GM19023 (cell line): ENCODE results near the gene LRBA.

Experiments
- ATAC-seq: cut with Tn5 transposase; IDR thresholded peaks from one replicate; pipeline ENCODE4 v1.9.1; 2021; ENCODE audit warnings: mild to moderate bottlenecking, moderate library complexity; ENCODE audit not compliant: unreplicated experiment

Gene LRBA

GRCh38 chr4:150890246-150890645, 124.8 kb downstream of the LRBA start:
- no peak for ATAC-seq

- no peak for ATAC-seq
Measured at GRCh38 chr4:150889306-150889705, 125.8 kb downstream of the LRBA start.

GRCh38 chr4:150888625-150889024, 126.5 kb downstream of the LRBA start:
- ATAC-seq = no peak

GRCh38 chr4:150888217-150888616, 126.9 kb downstream of the LRBA start:
- no peak for ATAC-seq

GRCh38 chr4:150886597-150886996, 128.5 kb downstream of the LRBA start:
- ATAC-seq = no peak

- ATAC-seq = no peak
Measured at GRCh38 chr4:150884625-150885024, 130.5 kb downstream of the LRBA start.

- ATAC-seq = no peak
Measured at GRCh38 chr4:150875367-150875766, 139.7 kb downstream of the LRBA start.

GRCh38 chr4:150874338-150875226, 140.5 kb downstream of the LRBA start:
- no peak for ATAC-seq

GRCh38 chr4:150867148-150867547, 147.9 kb downstream of the LRBA start:
- peak; percentile 82 for ATAC-seq

GRCh38 chr4:150863456-150863855, 151.6 kb downstream of the LRBA start:
- ATAC-seq = no peak

GRCh38 chr4:150862829-150863228, 152.3 kb downstream of the LRBA start:
- no peak for ATAC-seq

- no peak for ATAC-seq
Measured at GRCh38 chr4:150859453-150859852, 155.6 kb downstream of the LRBA start.

GRCh38 chr4:150855981-150856510, 159.0 kb downstream of the LRBA start:
- peak; percentile 58 for ATAC-seq

- no peak for ATAC-seq
Measured at GRCh38 chr4:150854600-150854999, 160.5 kb downstream of the LRBA start.

- no peak for ATAC-seq
Measured at GRCh38 chr4:150853882-150854281, 161.2 kb downstream of the LRBA start.

- ATAC-seq = no peak
Measured at GRCh38 chr4:150852216-150852615, 162.9 kb downstream of the LRBA start.

- ATAC-seq = no peak
Measured at GRCh38 chr4:150849016-150849415, 166.1 kb downstream of the LRBA start.

- ATAC-seq = peak; percentile 90
Measured at GRCh38 chr4:150828159-150828558, 186.9 kb downstream of the LRBA start.

- ATAC-seq = no peak
Measured at GRCh38 chr4:150827226-150827625, 187.9 kb downstream of the LRBA start.

GRCh38 chr4:150826306-150826705, 188.8 kb downstream of the LRBA start:
- ATAC-seq = no peak

GRCh38 chr4:150822407-150822806, 192.7 kb downstream of the LRBA start:
- no peak for ATAC-seq

GRCh38 chr4:150821641-150822040, 193.4 kb downstream of the LRBA start:
- no peak for ATAC-seq
